Thoracic aorta (tissue), 2 donors: Measurements from ENCODE around the gene RBM28. TPM values are rescaled to one million over a fixed set of nuclear protein-coding genes. Genes with fewer than 3 reads are reported as not detected.

Experiments
- ATAC-seq: fragments of 150-250 bp; one replicate; pipeline ENCODE4 v1.8.0; 2017; ENCODE audit warnings: low read depth; ENCODE audit not compliant: insufficient number of reproducible peaks, low FRiP score
- DNase-seq: peaks from one replicate; pipeline ENCODE4 v3.0.0-alpha.2; 2020; ENCODE audit warnings: low spot score
- H3K27ac ChIP-seq, 2 donors: fragments of 200-600 bp; sonication (generic); 1 replicate in 1 of 2; 2 replicates in 1 of 2; pipeline ENCODE4 v1.5.1; 2016; ENCODE audit warnings: mild to moderate bottlenecking in 2 of 2, moderate library complexity in 2 of 2
- H3K27me3 ChIP-seq: fragments of 200-600 bp; sonication (generic); replicated peaks from 2 replicates; pipeline ENCODE4 v1.6.0; 2016; ENCODE audit warnings: mild to moderate bottlenecking; ENCODE audit not compliant: insufficient read depth
- H3K36me3 ChIP-seq: fragments of 200-600 bp; sonication (generic); one replicate; pipeline ENCODE4 v1.5.1; 2016
- H3K4me1 ChIP-seq, 2 donors: fragments of 200-600 bp; sonication (generic); 1 replicate in 1 of 2; 2 replicates in 1 of 2; pipeline versions ENCODE4 v1.5.1 to v1.6.0; 2016; ENCODE audit warnings: low read depth in 2 of 2, mild to moderate bottlenecking in 1 of 2; ENCODE audit not compliant: control insufficient read depth in 1 of 2
- H3K4me3 ChIP-seq: fragments of 200-600 bp; sonication (generic); 2 replicates; pipeline ENCODE4 v1.5.1; 2016; ENCODE audit warnings: mild to moderate bottlenecking
- H3K9me3 ChIP-seq: fragments of 200-600 bp; sonication (generic); 2 replicates; pipeline ENCODE4 v1.5.1; 2016
- total RNA-seq, 2 donors: library from RNA; depleted of rRNA; stranded (reverse); fragments of >200 nt; gene quantifications; one replicate each; pipeline versions ENCODE4 v1.1.0 to v1.2.3, GENCODE V29; 2016
- TF ChIP-seq, protein P1 (sequence below): fragments of 200-600 bp; sonication (generic); IDR thresholded peaks from one replicate; pipeline ENCODE4 v1.5.1; 2019; ENCODE audit warnings: antibody characterized with exemption

The RBM28 gene
- total RNA-seq, 2 donors from 2014 or later, result 20.6 to 49.2 TPM

DNA sequence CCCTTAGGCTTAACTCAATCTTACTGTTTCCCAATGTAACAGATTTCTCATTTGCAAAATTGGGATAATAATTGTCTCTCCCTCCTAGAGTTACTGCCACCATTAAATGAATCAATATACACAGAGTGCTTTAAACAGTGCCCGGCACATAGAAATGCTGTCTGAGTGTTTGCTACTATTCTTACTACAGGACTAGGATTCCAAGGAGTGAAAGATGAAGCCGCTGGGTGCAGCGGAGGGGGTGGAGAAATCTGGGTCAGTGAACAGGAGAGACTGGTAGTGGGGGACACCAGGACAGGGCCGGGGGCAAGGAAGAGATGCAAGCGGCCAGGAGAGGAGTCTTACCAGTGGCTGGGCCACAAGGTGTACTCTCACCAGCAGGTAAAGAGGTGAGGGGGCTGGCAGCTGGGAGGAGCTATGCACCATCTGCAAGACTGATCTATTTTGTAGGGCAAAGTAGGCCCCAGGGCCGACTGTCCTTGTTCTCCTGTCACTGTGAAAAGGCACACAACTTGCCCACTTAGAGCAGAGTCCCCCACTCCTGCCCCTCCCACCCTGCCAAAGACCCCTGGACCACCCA lies 36.3 kb upstream of the RBM28 start:
- TF ChIP-seq, protein P1, sequence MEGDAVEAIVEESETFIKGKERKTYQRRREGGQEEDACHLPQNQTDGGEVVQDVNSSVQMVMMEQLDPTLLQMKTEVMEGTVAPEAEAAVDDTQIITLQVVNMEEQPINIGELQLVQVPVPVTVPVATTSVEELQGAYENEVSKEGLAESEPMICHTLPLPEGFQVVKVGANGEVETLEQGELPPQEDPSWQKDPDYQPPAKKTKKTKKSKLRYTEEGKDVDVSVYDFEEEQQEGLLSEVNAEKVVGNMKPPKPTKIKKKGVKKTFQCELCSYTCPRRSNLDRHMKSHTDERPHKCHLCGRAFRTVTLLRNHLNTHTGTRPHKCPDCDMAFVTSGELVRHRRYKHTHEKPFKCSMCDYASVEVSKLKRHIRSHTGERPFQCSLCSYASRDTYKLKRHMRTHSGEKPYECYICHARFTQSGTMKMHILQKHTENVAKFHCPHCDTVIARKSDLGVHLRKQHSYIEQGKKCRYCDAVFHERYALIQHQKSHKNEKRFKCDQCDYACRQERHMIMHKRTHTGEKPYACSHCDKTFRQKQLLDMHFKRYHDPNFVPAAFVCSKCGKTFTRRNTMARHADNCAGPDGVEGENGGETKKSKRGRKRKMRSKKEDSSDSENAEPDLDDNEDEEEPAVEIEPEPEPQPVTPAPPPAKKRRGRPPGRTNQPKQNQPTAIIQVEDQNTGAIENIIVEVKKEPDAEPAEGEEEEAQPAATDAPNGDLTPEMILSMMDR, result no peak
- H3K36me3 ChIP-seq, result no peaks in the 10 kb centered on the region
- DNase-seq, result no peak
- no peaks in the 10 kb centered on the region for H3K9me3 ChIP-seq
- no peaks in the 10 kb centered on the region for H3K4me1 ChIP-seq
- no peak overlapping the region for H3K27ac ChIP-seq
- ATAC-seq, result no peak
- no peak overlapping the region for H3K4me3 ChIP-seq
- no peaks in the 10 kb centered on the region for H3K27me3 ChIP-seq

DNA sequence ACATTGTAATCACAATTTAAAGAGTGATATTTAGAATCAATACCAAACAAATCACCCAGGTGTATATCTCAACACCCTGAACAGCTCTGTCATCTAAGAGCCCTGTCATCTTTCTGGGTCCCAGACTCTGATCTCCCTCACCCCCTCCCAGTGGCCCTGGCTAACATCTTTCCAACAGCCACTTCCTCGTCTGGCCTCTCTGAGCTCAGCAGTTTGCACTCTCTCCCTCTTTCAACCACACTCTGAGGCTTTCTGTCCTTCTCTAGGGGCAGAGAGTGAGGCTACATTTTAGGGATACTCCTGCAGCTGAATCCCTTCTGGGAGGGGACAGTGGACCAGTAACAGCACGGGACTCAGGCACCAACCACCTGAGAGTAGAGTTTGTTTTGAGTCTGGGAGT lies 34.9 kb upstream of the RBM28 start:
- Histone ChIP-seq H3K4me1 (no peaks in the 10 kb centered on the region), H3K4me3 (no peak overlapping the region), H3K27me3 (no peaks in the 10 kb centered on the region), H3K9me3 (no peaks in the 10 kb centered on the region), H3K27ac (no peak overlapping the region), H3K36me3 (no peaks in the 10 kb centered on the region)
- ATAC-seq (no peak), DNase-seq (no peak)
- TF ChIP-seq, protein P1, result no peak

DNA sequence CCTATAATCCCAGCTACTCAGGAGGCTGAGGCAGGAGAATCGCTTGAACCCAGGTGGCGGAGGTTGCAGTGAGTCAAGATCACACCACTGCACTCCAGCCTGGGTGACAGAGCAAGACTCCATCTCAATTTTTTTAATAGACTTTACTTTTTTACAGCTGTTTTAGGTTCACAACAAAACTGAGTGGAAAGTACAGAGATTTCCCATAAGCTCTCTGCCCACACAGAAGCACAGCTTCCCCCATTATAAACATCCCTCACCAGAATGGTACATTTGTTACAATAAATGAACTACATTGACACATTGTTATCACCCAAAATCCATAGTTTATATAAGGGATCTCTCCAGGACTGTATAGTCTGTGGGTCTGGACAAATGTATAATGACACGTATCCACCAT lies 32.4 kb upstream of the RBM28 start:
- no peaks in the 10 kb centered on the region for H3K9me3 ChIP-seq
- no peak overlapping the region for H3K4me3 ChIP-seq
- TF ChIP-seq, protein P1, result no peak
- H3K36me3 ChIP-seq, result no peaks in the 10 kb centered on the region
- no peaks in the 10 kb centered on the region for H3K4me1 ChIP-seq
- no peak overlapping the region for H3K27ac ChIP-seq
- ATAC-seq (no peak), DNase-seq (no peak)
- no peaks in the 10 kb centered on the region for H3K27me3 ChIP-seq

DNA sequence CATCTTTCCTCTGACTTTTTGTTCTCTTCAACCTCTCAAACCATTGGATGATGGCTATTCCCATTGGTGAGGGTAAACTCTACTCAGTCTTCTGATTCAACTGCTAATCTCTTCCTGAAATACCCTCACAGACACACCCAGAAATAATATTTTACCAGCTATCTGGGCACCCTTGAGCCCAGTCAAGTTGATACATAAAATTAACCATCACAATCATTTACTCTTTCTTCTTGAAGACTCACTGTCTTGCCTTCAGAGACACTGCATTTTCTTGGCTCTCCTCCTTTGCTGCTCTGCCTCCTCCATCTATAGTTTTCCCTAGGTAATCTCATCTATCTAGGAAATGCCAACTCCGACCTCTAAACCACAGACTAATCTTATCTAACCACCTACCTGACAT lies 30.3 kb upstream of the RBM28 start:
- Histone ChIP-seq H3K4me3 (no peak overlapping the region), H3K27me3 (no peaks in the 10 kb centered on the region), H3K4me1 (no peaks in the 10 kb centered on the region), H3K36me3 (no peaks in the 10 kb centered on the region), H3K27ac (no peak overlapping the region), H3K9me3 (no peaks in the 10 kb centered on the region)
- no peak for ATAC-seq
- DNase-seq, result no peak
- TF ChIP-seq, protein P1, result no peak

DNA sequence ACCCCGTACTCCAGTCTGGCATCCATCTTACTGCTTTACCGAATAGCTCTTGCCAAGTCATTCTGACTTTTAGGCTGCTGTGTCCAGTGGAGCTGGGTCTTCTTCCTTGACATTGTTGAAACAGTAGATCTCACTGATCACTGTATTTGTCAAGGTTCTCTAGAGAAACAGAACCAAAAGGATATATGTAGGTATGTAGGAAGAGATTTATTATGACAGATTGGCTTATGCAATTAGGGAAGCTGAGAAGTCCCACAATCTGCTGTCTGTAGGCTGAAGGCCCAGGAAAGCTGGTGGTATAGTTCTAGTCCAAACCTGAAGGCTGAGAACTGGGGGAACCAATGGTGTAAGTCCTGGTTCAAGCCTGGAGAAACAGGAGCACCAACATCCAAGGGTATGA lies 29.9 kb upstream of the RBM28 start:
- TF ChIP-seq, protein P1, result no peak
- no peak for DNase-seq

More for the DNA sequence above, 29.9 kb upstream of the RBM28 start:
- Histone ChIP-seq H3K36me3 (no peaks in the 10 kb centered on the region), H3K4me3 (no peak overlapping the region), H3K27ac (no peak overlapping the region), H3K27me3 (no peaks in the 10 kb centered on the region), H3K4me1 (no peaks in the 10 kb centered on the region), H3K9me3 (no peaks in the 10 kb centered on the region)
- no peak for ATAC-seq
